Hepatocyte (in vitro differentiated cells): ENCODE data around the gene SSBP3. TPM values are rescaled to one million over a fixed set of nuclear protein-coding genes. Genes with fewer than 3 reads are reported as not detected.

Experiments
- DNase-seq: peaks from one replicate; pipeline ENCODE4 v3.0.0-alpha.2; 2016; ENCODE audit warnings: low spot score
- H2AFZ ChIP-seq: fragments of 200-600 bp; sonication (generic); 2 replicates; pipeline ENCODE4 v1.6.0; 2016; ENCODE audit warnings: antibody characterized with exemption, mild to moderate bottlenecking
- H3K27ac ChIP-seq: fragments of 200-600 bp; sonication (generic); 2 replicates; pipeline ENCODE4 v1.5.1; 2016; ENCODE audit warnings: mild to moderate bottlenecking
- H3K27me3 ChIP-seq: fragments of 200-600 bp; sonication (generic); 2 replicates; pipeline ENCODE4 v1.6.1; 2016
- H3K36me3 ChIP-seq: fragments of 200-600 bp; sonication (generic); replicated peaks from 2 replicates; pipeline ENCODE4 v1.5.1; 2016; ENCODE audit warnings: low read depth; ENCODE audit not compliant: insufficient read depth
- H3K4me1 ChIP-seq: fragments of 200-600 bp; sonication (generic); 2 replicates; pipeline ENCODE4 v1.5.1; 2016; ENCODE audit warnings: mild to moderate bottlenecking, moderate library complexity; ENCODE audit not compliant: insufficient read depth
- H3K4me2 ChIP-seq: fragments of 200-600 bp; sonication (generic); 2 replicates; pipeline ENCODE4 v1.6.0; 2016
- H3K4me3 ChIP-seq: fragments of 200-600 bp; sonication (generic); 2 replicates; pipeline ENCODE4 v1.5.1; 2016; ENCODE audit warnings: mild to moderate bottlenecking
- H3K79me2 ChIP-seq: fragments of 200-600 bp; sonication (generic); 2 replicates; pipeline ENCODE4 v1.6.0; 2017; ENCODE audit warnings: mild to moderate bottlenecking
- H3K9me2 ChIP-seq: fragments of 200-600 bp; sonication (generic); replicated peaks from 2 replicates; pipeline ENCODE4 v1.6.0; 2017; ENCODE audit warnings: mild to moderate bottlenecking; ENCODE audit not compliant: insufficient read depth
- H3K9me3 ChIP-seq: fragments of 200-600 bp; sonication (generic); 2 replicates; pipeline ENCODE4 v1.5.1; 2016; ENCODE audit warnings: low read depth, mild to moderate bottlenecking
- H4K20me1 ChIP-seq: fragments of 200-600 bp; sonication (generic); 2 replicates; pipeline ENCODE4 v1.6.0; 2016; ENCODE audit warnings: mild to moderate bottlenecking; ENCODE audit not compliant: insufficient read depth, poor library complexity, severe bottlenecking
- EZH2 ChIP-seq: fragments of 200-600 bp; sonication (generic); IDR thresholded peaks from 2 replicates; pipeline ENCODE4 v1.6.1; 2016; ENCODE audit warnings: antibody characterized with exemption, mild to moderate bottlenecking, borderline replicate concordance
- EZH2phosphoT487 ChIP-seq: fragments of 200-600 bp; sonication (generic); IDR thresholded peaks from one replicate; pipeline ENCODE4 v1.6.1; 2018; ENCODE audit warnings: antibody characterized with exemption, mild to moderate bottlenecking, low read depth, moderate library complexity; ENCODE audit not compliant: unreplicated experiment, severe bottlenecking
- WGBS: methylation state at CpG from one replicate; pipeline ENCODE4 v1.1.6; 2016; ENCODE audit warnings: low lambda C conversion rate; ENCODE audit errors: missing lambda C conversion rate; 5-methylcytosine and 5-hydroxymethylcytosine counted together
- polyA plus RNA-seq: library from polyadenylated mRNA; unstranded; fragments of >200 nt; fragmentation: Nextera tagmentation; extraction: Ambion mirVana; gene quantifications from 2 replicates; pipeline ENCODE4 v1.2.1, GENCODE V29; 2016
- total RNA-seq: library from RNA; depleted of rRNA; stranded (reverse); fragments of >200 nt; gene quantifications from 2 replicates; pipeline ENCODE4 v1.2.3, GENCODE V29; 2014
- TF ChIP-seq, protein P1 (sequence below): fragments of 200-600 bp; sonication (generic); IDR thresholded peaks from 2 replicates; pipeline ENCODE4 v1.5.1; 2016; ENCODE audit warnings: antibody characterized with exemption, mild to moderate bottlenecking; ENCODE audit not compliant: poor library complexity

The SSBP3 gene
- total and polyA plus RNA-seq, 2 experiments from 2014 or later = 25.8 to 47.2 TPM

DNA sequence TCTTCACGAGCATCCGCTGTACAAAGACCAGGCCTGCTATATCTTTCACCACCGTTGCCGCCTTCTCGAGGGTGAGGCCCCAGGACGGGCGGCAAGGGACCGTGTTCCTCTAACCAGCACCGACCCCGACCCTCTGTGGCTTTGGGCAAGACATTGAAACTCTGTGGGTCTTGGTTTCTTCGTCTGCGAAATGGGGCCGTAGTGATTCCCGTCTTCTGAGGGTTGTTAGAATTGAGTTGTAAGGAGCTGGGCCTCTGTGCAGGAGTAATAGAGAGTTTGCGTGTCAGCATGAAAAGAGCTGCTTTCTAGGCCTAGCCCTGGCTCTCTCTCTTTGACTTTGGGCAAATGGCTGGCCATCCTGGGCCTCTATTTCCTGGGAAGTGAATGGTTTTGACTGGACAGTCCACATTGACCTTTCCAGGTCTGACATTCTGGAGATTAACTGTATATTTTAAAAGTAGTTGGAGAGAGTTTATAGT lies 205.6 kb downstream of the SSBP3 start:
- peak overlapping the region; percentile 84 for H3K4me2 ChIP-seq
- no peaks in the 10 kb centered on the region for H4K20me1 ChIP-seq
- H3K9me2 ChIP-seq = no peaks in the 10 kb centered on the region
- H3K36me3 ChIP-seq = no peaks in the 10 kb centered on the region
- WGBS = 2% methylated on average over 15 of the region's 15 CpGs
- peak overlapping the region; percentile 74 for H2AFZ ChIP-seq
- H3K4me3 ChIP-seq = peak overlapping the region; percentile 63
- H3K79me2 ChIP-seq = peaks cover 39% of the 10 kb centered on the region
- no peaks in the 10 kb centered on the region for H3K9me3 ChIP-seq
- H3K27me3 ChIP-seq = no peaks in the 10 kb centered on the region
- DNase-seq = no peak
- TF ChIP-seq EZH2 (no peak), EZH2phosphoT487 (no peak)
- TF ChIP-seq, protein P1, sequence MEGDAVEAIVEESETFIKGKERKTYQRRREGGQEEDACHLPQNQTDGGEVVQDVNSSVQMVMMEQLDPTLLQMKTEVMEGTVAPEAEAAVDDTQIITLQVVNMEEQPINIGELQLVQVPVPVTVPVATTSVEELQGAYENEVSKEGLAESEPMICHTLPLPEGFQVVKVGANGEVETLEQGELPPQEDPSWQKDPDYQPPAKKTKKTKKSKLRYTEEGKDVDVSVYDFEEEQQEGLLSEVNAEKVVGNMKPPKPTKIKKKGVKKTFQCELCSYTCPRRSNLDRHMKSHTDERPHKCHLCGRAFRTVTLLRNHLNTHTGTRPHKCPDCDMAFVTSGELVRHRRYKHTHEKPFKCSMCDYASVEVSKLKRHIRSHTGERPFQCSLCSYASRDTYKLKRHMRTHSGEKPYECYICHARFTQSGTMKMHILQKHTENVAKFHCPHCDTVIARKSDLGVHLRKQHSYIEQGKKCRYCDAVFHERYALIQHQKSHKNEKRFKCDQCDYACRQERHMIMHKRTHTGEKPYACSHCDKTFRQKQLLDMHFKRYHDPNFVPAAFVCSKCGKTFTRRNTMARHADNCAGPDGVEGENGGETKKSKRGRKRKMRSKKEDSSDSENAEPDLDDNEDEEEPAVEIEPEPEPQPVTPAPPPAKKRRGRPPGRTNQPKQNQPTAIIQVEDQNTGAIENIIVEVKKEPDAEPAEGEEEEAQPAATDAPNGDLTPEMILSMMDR = no peak
- H3K27ac ChIP-seq = peak overlapping the region; percentile 63
- peaks cover 10% of the 10 kb centered on the region for H3K4me1 ChIP-seq

DNA sequence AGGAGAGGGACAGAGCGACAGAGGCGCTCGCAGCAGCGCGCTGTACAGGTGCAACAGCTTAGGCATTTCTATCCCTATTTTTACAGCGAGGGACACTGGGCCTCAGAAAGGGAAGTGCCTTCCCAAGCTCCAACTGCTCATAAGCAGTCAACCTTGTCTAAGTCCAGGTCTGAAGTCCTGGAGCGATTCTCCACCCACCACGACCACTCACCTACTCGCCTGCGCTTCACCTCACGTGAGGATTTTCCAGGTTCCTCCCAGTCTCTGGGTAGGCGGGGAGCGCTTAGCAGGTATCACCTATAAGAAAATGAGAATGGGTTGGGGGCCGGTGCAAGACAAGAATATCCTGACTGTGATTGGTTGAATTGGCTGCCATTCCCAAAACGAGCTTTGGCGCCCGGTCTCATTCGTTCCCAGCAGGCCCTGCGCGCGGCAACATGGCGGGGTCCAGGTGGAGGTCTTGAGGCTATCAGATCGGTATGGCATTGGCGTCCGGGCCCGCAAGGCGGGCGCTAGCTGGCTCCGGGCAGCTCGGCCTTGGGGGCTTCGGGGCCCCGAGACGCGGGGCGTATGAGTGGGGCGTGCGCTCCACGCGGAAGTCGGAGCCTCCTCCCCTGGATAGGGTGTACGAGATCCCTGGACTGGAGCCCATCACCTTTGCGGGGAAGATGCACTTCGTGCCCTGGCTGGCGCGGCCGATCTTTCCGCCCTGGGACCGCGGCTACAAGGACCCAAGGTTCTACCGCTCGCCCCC lies 206.3 kb downstream of the SSBP3 start, which contains the start of the genes CYB5RL and MRPL37:
TSS of gene CYB5RL (minus strand) at position 266 of the 754 bp plus-strand sequence. CDS start 4,414 bp downstream, outside the sequence.
TSS of gene MRPL37 (plus strand) at position 403 of the 754 bp plus-strand sequence. CDS start at position 480, 77 bp downstream.
- Histone ChIP-seq H3K27ac (peak within 1 kb of the TSS; percentile 63), H3K4me3 (peak within 1 kb of the TSS; percentile 63), H3K4me1 (peaks cover 10% of the 10 kb centered on the region), H3K9me3 (no peaks in the 10 kb centered on the region), H3K4me2 (peak within 1 kb of the TSS; percentile 84), H2AFZ (peak within 1 kb of the TSS; percentile 74), H3K27me3 (no peaks in the 10 kb centered on the region), H3K9me2 (no peaks in the 10 kb centered on the region), H3K79me2 (peaks cover 39% of the 10 kb centered on the region), H3K36me3 (no peaks in the 10 kb centered on the region), H4K20me1 (no peaks in the 10 kb centered on the region)
- peak; percentile 96 for DNase-seq
- 2% methylated on average over 43 of the region's 51 CpGs for WGBS
- TF ChIP-seq EZH2phosphoT487 = no peak
- TF ChIP-seq, protein P1 = no peak
- TF ChIP-seq EZH2 = no peak

DNA sequence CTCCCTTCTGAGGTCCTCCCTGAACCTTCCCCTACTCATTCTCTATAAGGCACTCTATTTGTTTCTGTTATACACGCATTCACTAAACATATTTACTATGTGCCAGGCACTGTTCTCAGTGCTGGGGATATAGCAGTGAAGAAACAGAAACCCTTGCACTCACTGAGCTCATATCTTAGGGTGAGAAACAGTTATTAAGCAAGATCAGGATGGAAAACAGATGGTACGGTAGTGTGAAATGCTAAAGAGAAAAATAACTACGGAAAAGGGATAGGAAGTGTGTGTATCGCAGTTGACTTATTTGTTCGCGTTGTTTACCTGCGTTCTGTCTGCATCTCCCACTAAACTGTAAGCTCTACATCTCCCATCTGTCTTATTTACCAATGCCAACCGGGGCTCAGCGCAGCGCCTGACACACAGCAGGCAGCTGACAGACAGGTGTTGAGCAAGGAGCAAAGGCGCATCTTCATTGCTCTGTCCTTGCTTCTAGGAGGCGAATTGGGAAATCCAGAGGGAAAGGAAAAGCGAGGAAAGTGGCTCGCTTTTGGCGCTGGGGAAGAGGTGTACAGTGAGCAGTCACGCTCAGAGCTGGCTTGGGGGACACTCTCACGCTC lies 206.9 kb downstream of the SSBP3 start:
- H3K79me2 ChIP-seq = peaks cover 37% of the 10 kb centered on the region
- H3K27me3 ChIP-seq = no peaks in the 10 kb centered on the region
- peaks cover 10% of the 10 kb centered on the region for H3K4me1 ChIP-seq
- H3K4me2 ChIP-seq = peak overlapping the region; percentile 78
- WGBS = 27% methylated on average over 17 of the region's 17 CpGs
- H3K9me2 ChIP-seq = no peaks in the 10 kb centered on the region
- no peaks in the 10 kb centered on the region for H4K20me1 ChIP-seq
- peak overlapping the region; percentile 62 for H2AFZ ChIP-seq
- TF ChIP-seq, protein P1 = no peak
- TF ChIP-seq EZH2phosphoT487 = no peak
- TF ChIP-seq EZH2 = no peak
- no peaks in the 10 kb centered on the region for H3K36me3 ChIP-seq
- H3K27ac ChIP-seq = peak overlapping the region; percentile 26
- no peaks in the 10 kb centered on the region for H3K9me3 ChIP-seq
- H3K4me3 ChIP-seq = peak overlapping the region; percentile 10
- peak; percentile 37 for DNase-seq
